ENCODE measurements around the gene GTF2E1. TPM values are rescaled to one million over a fixed set of nuclear protein-coding genes. Genes with fewer than 3 reads are reported as not detected.

GTF2E1 gene
- total RNA-seq, 1 donor from 2014 or later: 22.4 TPM

Other genes starting within 250 kb of the GTF2E1 start
- gene NDUFB4, start 146.4 kb upstream of the GTF2E1 start, total RNA-seq: 9.7 and 20.4 TPM in 2 replicates
- gene HGD, start 60.5 kb upstream of the GTF2E1 start, total RNA-seq: under 0.01 and 0.38 TPM in 2 replicates
- 22.5 and 31.1 TPM in 2 replicates for gene RABL3, start 228 bp upstream of the GTF2E1 start, total RNA-seq
- not detected in 2 replicates for gene STXBP5L, start 165.5 kb downstream of the GTF2E1 start, total RNA-seq

All from bronchial epithelial cell (primary cell).